ENCODE measurements around the gene UBE2L5. TPM values are rescaled to one million over a fixed set of nuclear protein-coding genes. Genes with fewer than 3 reads are reported as not detected.

UBE2L5 gene
- total and polyA plus RNA-seq, 2 of the 8 experiments (the other 6 are each of a cell fraction or from before 2014, with no cell fraction given), result not detected

GRCh38 chr13:30381049-30381448, 41.2 kb upstream of the UBE2L5 start:
- H3K4ac ChIP-seq (replicated peaks; ENCODE audit: insufficient read length, low read depth, low read length), result no peak overlapping the region

More at GRCh38 chr13:30381049-30381448, 41.2 kb upstream of the UBE2L5 start:
- no peak overlapping the region for H3K4me2 ChIP-seq (ENCODE audit: insufficient read depth in 1 of 2, low read depth in 2 of 2, low read length in 2 of 2)
- TF ChIP-seq TCF12 (IDR thresholded peaks at IDR 0.05; ENCODE audit: low read depth, low read length), result no peak
- no peak for TF ChIP-seq JUN (IDR thresholded peaks at IDR 0.05; ENCODE audit: low read depth, low read length)
- TF ChIP-seq SP4 (IDR thresholded peaks at IDR 0.05; ENCODE audit: low read length), result no peak
- no peak for TF ChIP-seq KDM4A (IDR thresholded peaks at IDR 0.05; ENCODE audit: low read depth, low read length, severe bottlenecking)
- TF ChIP-seq E2F6 (IDR thresholded peaks at IDR 0.05), result no peak
- TF ChIP-seq RBBP5 (IDR thresholded peaks at IDR 0.05; ENCODE audit: borderline replicate concordance, low read depth, low read length), result no peak
- no peak for TF ChIP-seq EP300 (IDR thresholded peaks at IDR 0.05; ENCODE audit: borderline replicate concordance in 1 of 2, low read depth in 2 of 2, low read length in 2 of 2)
- TF ChIP-seq TAF1 (IDR thresholded peaks at IDR 0.05; ENCODE audit: low read depth, low read length), result no peak
- no peak for TF ChIP-seq GTF2F1 (IDR thresholded peaks at IDR 0.05; ENCODE audit: borderline replicate concordance, low read depth, low read length)
- no peak overlapping the region for H2BK120ac ChIP-seq (replicated peaks; ENCODE audit: low read depth, low read length)
- H3K9ac ChIP-seq (replicated peaks in 1 of 4; ENCODE audit: extremely low read depth in 1 of 4, low read depth in 3 of 4, low read length in 3 of 4), result no peak overlapping the region
- no peaks in the 10 kb centered on the region for H3K23me2 ChIP-seq (ENCODE audit: low read depth, low read length)
- no peak overlapping the region for H2AFZ ChIP-seq (ENCODE audit: low read length)
- H2BK15ac ChIP-seq (ENCODE audit: low read length), result no peak overlapping the region
- FAIRE-seq (no peak), DNase-seq (ENCODE audit: low read depth in 1 of 2, low spot score in 2 of 2) (no peak)
- H4K5ac ChIP-seq (ENCODE audit: insufficient read length, low read depth, low read length), result no peak overlapping the region
- no peak overlapping the region for H2BK20ac ChIP-seq (ENCODE audit: low read length)
- no peak overlapping the region for H2BK12ac ChIP-seq (ENCODE audit: low read depth, low read length)
- H3K14ac ChIP-seq (ENCODE audit: insufficient read length), result no peak overlapping the region
- no peaks in the 10 kb centered on the region for H3K36me3 ChIP-seq (ENCODE audit: control insufficient read depth in 2 of 4, insufficient read depth in 4 of 4, low read length in 3 of 4)
- H3K56ac ChIP-seq (replicated peaks; ENCODE audit: insufficient read length, low read depth, low read length), result no peak overlapping the region
- 85% methylated on average over 2 of the region's 2 CpGs; no CpG with 5 or more reads in 1 of the 2 experiments for WGBS, 2 experiments (ENCODE audit: extremely low coverage in 1 of 2, insufficient coverage in 1 of 2, insufficient read length in 1 of 2, insufficient replicate concordance in 2 of 2, low coverage in 1 of 2, low lambda C conversion rate in 2 of 2, missing lambda C conversion rate in 1 of 2)
- ChIA-PET CTCF (ENCODE audit: partially characterized antibody) (interaction anchor here (0.7 to 1.6 kb wide), 2 partner anchors 243 to 246 kb away, joined by 4 read pairs; no protein-coding TSS in a partner anchor), POLR2A (ENCODE audit: partially characterized antibody) (no interaction called here)
- no peaks in the 10 kb centered on the region for H3K9me3 ChIP-seq (ENCODE audit: insufficient read depth in 2 of 2, low read depth in 1 of 2, low read length in 1 of 2)
- no peak overlapping the region for H4K91ac ChIP-seq (replicated peaks; ENCODE audit: insufficient read length, low read length)
- H3K27ac ChIP-seq (ENCODE audit: low read depth, low read length), result no peak overlapping the region
- H2AK5ac ChIP-seq (ENCODE audit: low read depth, low read length), result no peak overlapping the region
- H3K23ac ChIP-seq (ENCODE audit: insufficient read length), result no peak overlapping the region
- no peak overlapping the region for H4K8ac ChIP-seq (ENCODE audit: extremely low read depth, insufficient read depth, low read length)
- peaks cover 2 to 9% (median 3%) of the 10 kb centered on the region in 4 experiments for H3K4me1 ChIP-seq (replicated peaks in 1 of 4; ENCODE audit: control insufficient read depth in 3 of 4, insufficient read depth in 4 of 4, low read length in 3 of 4)
- no peaks in the 10 kb centered on the region for H3K79me2 ChIP-seq (ENCODE audit: control insufficient read depth in 1 of 2, insufficient read depth in 2 of 2, low read length in 2 of 2)
- H3K4me3 ChIP-seq (ENCODE audit: extremely low read depth in 1 of 4, insufficient read depth in 2 of 4, low read depth in 3 of 4, low read length in 4 of 4), result no peak overlapping the region
- H2BK5ac ChIP-seq (ENCODE audit: low read depth, low read length), result no peak overlapping the region
- H3K18ac ChIP-seq (ENCODE audit: extremely low read depth, low read length), result no peak overlapping the region
- H4K20me1 ChIP-seq (replicated peaks in 1 of 2; ENCODE audit: control insufficient read depth in 1 of 2, insufficient read depth in 2 of 2, low read length in 2 of 2), result no peaks in the 10 kb centered on the region
- no peaks in the 10 kb centered on the region for H3K27me3 ChIP-seq (replicated peaks in 1 of 4; ENCODE audit: control insufficient read depth in 3 of 4, extremely low read depth in 1 of 4, insufficient read depth in 3 of 4, low read length in 3 of 4)
- H3K79me1 ChIP-seq (ENCODE audit: low read depth, low read length), result no peaks in the 10 kb centered on the region

Data from H1 (cell line).